Endothelial cell of umbilical vein (primary cell): ENCODE results near the gene ESPN. TPM values are rescaled to one million over a fixed set of nuclear protein-coding genes. Genes with fewer than 3 reads are reported as not detected.

ENCODE experiments used
- BruUV-seq: library from RNA; stranded (reverse); fragments of 400-500 nt; replicated peaks from 2 replicates; lab custom pipeline; 2021; lab: Mats Ljungman, UMichigan
- CTCF ChIA-PET: fragments of 300-600, 350-600 bp; sonication (Branson Sonifier 250); formaldehyde crosslinking; loops from one replicate; lab custom pipeline; 2021; ENCODE audit warnings: antibody characterized with exemption, inconsistent platforms; lab: Charles Lee
- POLR2A ChIA-PET: fragments of 300-600, 350-600 bp; sonication (Branson Sonifier 250); formaldehyde crosslinking; loops from one replicate; lab custom pipeline; 2021; ENCODE audit warnings: antibody characterized with exemption, inconsistent platforms; lab: Charles Lee
- DNase-seq: peaks from one replicate; pipeline ENCODE4 v3.0.0-alpha.2; 2011; ENCODE audit warnings: low read depth, low spot score
- FAIRE-seq: peaks from 2 replicates; lab custom pipeline; 2011; peaks lifted over from hg19 to GRCh38; lab: Jason Lieb, UNC
- H2AFZ ChIP-seq: 2 replicates; pipeline ENCODE4 v1.6.0; 2012; ENCODE audit warnings: low read depth, low read length, control low read depth, inconsistent platforms
- H3K27ac ChIP-seq: 2 replicates; pipeline ENCODE4 v1.5.1; 2011; ENCODE audit warnings: low read depth, mild to moderate bottlenecking, control low read depth, low read length, moderate library complexity; ENCODE audit not compliant: insufficient read depth
- H3K27me3 ChIP-seq, 2 experiments: 2 replicates each; pipeline versions ENCODE4 v1.6.0 to v1.6.1; 2011; ENCODE audit warnings: low read length in 2 of 2, mixed read lengths in 1 of 2; ENCODE audit not compliant: control insufficient read depth in 2 of 2, insufficient read depth in 2 of 2
- H3K36me3 ChIP-seq, 2 experiments: 2 replicates in 1 of 2; 3 replicates in 1 of 2; pipeline ENCODE4 v1.5.1; 2011; ENCODE audit warnings: low read length in 2 of 2, mild to moderate bottlenecking in 1 of 2, moderate library complexity in 1 of 2; ENCODE audit not compliant: control insufficient read depth in 2 of 2, insufficient read depth in 2 of 2; ENCODE audit errors: extremely low read depth in 1 of 2
- H3K4me1 ChIP-seq: 3 replicates; pipeline ENCODE4 v1.5.1; 2011; ENCODE audit warnings: mild to moderate bottlenecking, low read length; ENCODE audit not compliant: control insufficient read depth, insufficient read depth; ENCODE audit errors: extremely low read depth
- H3K4me2 ChIP-seq: 2 replicates; pipeline ENCODE4 v1.6.1; 2011; ENCODE audit warnings: low read length, control low read depth, mixed read lengths; ENCODE audit not compliant: insufficient read depth
- H3K4me3 ChIP-seq, 3 experiments: fragments of 200-600 bp in 1 of 3; sonication (generic), shearing (Covaris generic) in 1 of 3; replicated peaks in 1 of 3; 2 replicates each; pipeline ENCODE4 v1.5.1; 2011 to 2016; ENCODE audit warnings: control low read depth in 3 of 3, low read length in 3 of 3, mild to moderate bottlenecking in 2 of 3, inconsistent platforms in 1 of 3, low read depth in 1 of 3, moderate library complexity in 1 of 3; ENCODE audit not compliant: insufficient read depth in 1 of 3
- H3K79me2 ChIP-seq: 2 replicates; pipeline ENCODE4 v1.6.0; 2012; ENCODE audit warnings: low read length, inconsistent platforms; ENCODE audit not compliant: control insufficient read depth, insufficient read depth
- H3K9ac ChIP-seq: replicated peaks from 2 replicates; pipeline ENCODE3; 2011; ENCODE audit warnings: low read length, control low read depth; ENCODE audit not compliant: insufficient read depth; ENCODE audit errors: extremely low read depth
- H3K9me1 ChIP-seq: replicated peaks from 3 replicates; pipeline ENCODE4 v1.6.0; 2011; ENCODE audit warnings: mild to moderate bottlenecking, low read length; ENCODE audit not compliant: control insufficient read depth, insufficient read depth; ENCODE audit errors: extremely low read depth
- H3K9me3 ChIP-seq: replicated peaks from 2 replicates; pipeline ENCODE4 v1.5.1; 2012; ENCODE audit warnings: low read length, inconsistent platforms; ENCODE audit not compliant: control insufficient read depth, insufficient read depth
- H4K20me1 ChIP-seq: replicated peaks from 2 replicates; pipeline ENCODE3; 2011; ENCODE audit warnings: mild to moderate bottlenecking, low read length; ENCODE audit not compliant: control insufficient read depth, insufficient read depth; ENCODE audit errors: extremely low read depth
- EZH2 ChIP-seq: IDR thresholded peaks from 2 replicates; pipeline ENCODE4 v1.6.1; 2012; ENCODE audit warnings: borderline replicate concordance, low read depth, mild to moderate bottlenecking, moderate library complexity, low read length, inconsistent platforms; ENCODE audit not compliant: severe bottlenecking
- JUN ChIP-seq: IDR thresholded peaks from 2 replicates; pipeline ENCODE4 v1.6.1; 2011; ENCODE audit warnings: borderline replicate concordance, low read depth; ENCODE audit not compliant: insufficient read length, insufficient read depth
- POLR2AphosphoS5 ChIP-seq: IDR thresholded peaks from 2 replicates; pipeline ENCODE4 v1.6.1; 2012; ENCODE audit warnings: low read depth, mild to moderate bottlenecking, control low read depth, low read length, moderate library complexity; ENCODE audit not compliant: insufficient read depth
- dilution Hi-C: fragments of 300-500 bp; cut with MboI; formaldehyde crosslinking; loops from one replicate; pipeline ENCODE4 v1.15.0; 2019; ENCODE audit warnings: low sequenced_read_pairs; ENCODE audit not compliant: extremely low pct_ligation_motif_present
- intact Hi-C: fragments of 100-400 bp; cut with micrococcal nuclease; formaldehyde crosslinking; loops from one replicate; pipeline ENCODE4 v1.10.0; 2022
- polyA plus RNA-seq, 4 experiments: library from polyadenylated mRNA; depleted of rRNA in 3 of 4; stranded (reverse) in 3 of 4; unstranded in 1 of 4; fragments of >200 nt; gene quantifications; 2 replicates each; pipeline versions ENCODE4 v1.2.1 to v1.2.3, GENCODE V29; 2011 to 2012; ENCODE audit warnings: missing spikeins in 1 of 4
- total RNA-seq: library from RNA; stranded (reverse); gene quantifications from 2 replicates; pipeline ENCODE4 v1.2.3, GENCODE V29; 2021
- TF ChIP-seq, protein P1 (sequence below): IDR thresholded peaks from 2 replicates; pipeline ENCODE4 v1.6.1; 2011; ENCODE audit not compliant: insufficient read depth, insufficient read length
- TF ChIP-seq, protein P2 (sequence below), 2 donors: IDR thresholded peaks; 1 replicate in 1 of 2; 2 replicates in 1 of 2; pipeline ENCODE4 v1.5.1; 2011; ENCODE audit warnings: low read length in 2 of 2, mild to moderate bottlenecking in 2 of 2, moderate library complexity in 2 of 2, control low read depth in 1 of 2, inconsistent platforms in 1 of 2, low read depth in 1 of 2; ENCODE audit not compliant: insufficient read depth in 1 of 2; ENCODE audit errors: extremely low read depth in 1 of 2

The ESPN gene
- total and polyA plus RNA-seq, 2 donors (not counting 3 experiments of a cell fraction or from before 2014, with no cell fraction given) = 0.54 to 0.71 TPM

DNA sequence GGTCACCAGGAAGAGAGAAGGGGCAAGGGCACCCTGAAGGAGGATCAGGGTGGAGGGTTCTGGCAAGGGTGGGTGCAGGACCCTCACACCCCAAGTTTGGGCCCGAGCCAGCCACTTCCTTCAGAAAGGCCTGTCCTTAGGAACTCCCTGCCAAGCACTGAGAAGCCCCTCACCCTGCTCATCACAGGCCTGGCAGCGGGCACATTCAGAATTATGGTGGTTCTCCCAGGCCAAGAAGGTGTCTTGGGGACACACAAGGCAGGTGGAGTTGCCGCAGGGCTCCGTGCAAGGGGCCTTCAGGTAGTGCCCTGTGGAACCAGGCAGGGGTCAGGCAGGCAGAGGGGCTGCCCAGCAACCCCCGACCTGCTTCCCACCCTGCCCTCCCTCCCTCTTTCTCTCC is 40.3 kb downstream of the ESPN start:
- H3K4me3 ChIP-seq = no peak overlapping the region
- no peaks in the 10 kb centered on the region for H3K9me1 ChIP-seq
- no peak overlapping the region for H3K27ac ChIP-seq
- H3K4me1 ChIP-seq = no peaks in the 10 kb centered on the region
- H3K36me3 ChIP-seq = peaks cover 12 to 40% of the 10 kb centered on the region in 2 experiments
- CTCF ChIA-PET = no interaction called here
- no peaks in the 10 kb centered on the region for H3K27me3 ChIP-seq
- H3K9ac ChIP-seq = no peak overlapping the region
- dilution Hi-C loops = no loop called here
- POLR2A ChIA-PET = interaction anchor here (0.6 kb wide), 1 partner anchor 116 kb away, joined by 5 read pairs; no protein-coding TSS in a partner anchor
- no peak overlapping the region for H2AFZ ChIP-seq
- intact Hi-C loops = no loop called here
- no peaks in the 10 kb centered on the region for H3K79me2 ChIP-seq
- FAIRE-seq (no peak), DNase-seq (no peak)
- BruUV-seq = no TSS peak
- H3K9me3 ChIP-seq = no peaks in the 10 kb centered on the region
- no peaks in the 10 kb centered on the region for H4K20me1 ChIP-seq
- no peak overlapping the region for H3K4me2 ChIP-seq
- TF ChIP-seq EZH2 (no peak), JUN (no peak), POLR2AphosphoS5 (no peak)
- TF ChIP-seq, protein P1, sequence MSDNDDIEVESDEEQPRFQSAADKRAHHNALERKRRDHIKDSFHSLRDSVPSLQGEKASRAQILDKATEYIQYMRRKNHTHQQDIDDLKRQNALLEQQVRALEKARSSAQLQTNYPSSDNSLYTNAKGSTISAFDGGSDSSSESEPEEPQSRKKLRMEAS = no peak
- TF ChIP-seq, protein P2, sequence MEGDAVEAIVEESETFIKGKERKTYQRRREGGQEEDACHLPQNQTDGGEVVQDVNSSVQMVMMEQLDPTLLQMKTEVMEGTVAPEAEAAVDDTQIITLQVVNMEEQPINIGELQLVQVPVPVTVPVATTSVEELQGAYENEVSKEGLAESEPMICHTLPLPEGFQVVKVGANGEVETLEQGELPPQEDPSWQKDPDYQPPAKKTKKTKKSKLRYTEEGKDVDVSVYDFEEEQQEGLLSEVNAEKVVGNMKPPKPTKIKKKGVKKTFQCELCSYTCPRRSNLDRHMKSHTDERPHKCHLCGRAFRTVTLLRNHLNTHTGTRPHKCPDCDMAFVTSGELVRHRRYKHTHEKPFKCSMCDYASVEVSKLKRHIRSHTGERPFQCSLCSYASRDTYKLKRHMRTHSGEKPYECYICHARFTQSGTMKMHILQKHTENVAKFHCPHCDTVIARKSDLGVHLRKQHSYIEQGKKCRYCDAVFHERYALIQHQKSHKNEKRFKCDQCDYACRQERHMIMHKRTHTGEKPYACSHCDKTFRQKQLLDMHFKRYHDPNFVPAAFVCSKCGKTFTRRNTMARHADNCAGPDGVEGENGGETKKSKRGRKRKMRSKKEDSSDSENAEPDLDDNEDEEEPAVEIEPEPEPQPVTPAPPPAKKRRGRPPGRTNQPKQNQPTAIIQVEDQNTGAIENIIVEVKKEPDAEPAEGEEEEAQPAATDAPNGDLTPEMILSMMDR (IDR thresholded peaks at IDR 0.05; ENCODE audit: extremely low read depth in 1 of 2, insufficient read depth in 1 of 2, low read depth in 1 of 2, low read length in 2 of 2) = no peak
